MCF 10A (cell line): ENCODE results near the gene FOXRED2. TPM values are rescaled to one million over a fixed set of nuclear protein-coding genes. Genes with fewer than 3 reads are reported as not detected.

Experiments used
- BruUV-seq: library from RNA; stranded (reverse); fragments of 400-500 nt; replicated peaks from 2 replicates; lab custom pipeline; 2021; lab: Mats Ljungman, UMichigan
- CTCF ChIA-PET: fragments of 300-600 bp; sonication (Branson Sonifier 250); formaldehyde crosslinking; extraction: SDS; loops from one replicate; lab custom pipeline; 2021; ENCODE audit warnings: antibody characterized with exemption, inconsistent platforms; lab: Yijun Ruan, JAX
- POLR2A ChIA-PET: fragments of 300-600, 350-650 bp; sonication (Branson Sonifier 250); formaldehyde crosslinking; extraction: SDS; loops from one replicate; lab custom pipeline; 2020; ENCODE audit warnings: antibody characterized with exemption, inconsistent platforms; lab: Yijun Ruan, JAX
- DNase-seq: peaks from one replicate; pipeline ENCODE4 v3.0.0-alpha.2; 2018; ENCODE audit not compliant: unreplicated experiment
- H3K27ac Mint-ChIP-seq: one replicate; pipeline ENCODE4 v1.8.0; 2022; ENCODE audit warnings: mild to moderate bottlenecking, low read depth, mixed read lengths; ENCODE audit not compliant: unreplicated experiment
- H3K27me3 Mint-ChIP-seq: one replicate; pipeline ENCODE4 v1.8.0; 2022; ENCODE audit warnings: mixed read lengths; ENCODE audit not compliant: insufficient read depth, unreplicated experiment
- H3K36me3 Mint-ChIP-seq: one replicate; pipeline ENCODE4 v1.8.0; 2022; ENCODE audit warnings: mild to moderate bottlenecking, moderate library complexity, mixed read lengths; ENCODE audit not compliant: insufficient read depth, unreplicated experiment
- H3K4me1 Mint-ChIP-seq: one replicate; pipeline ENCODE4 v1.8.0; 2022; ENCODE audit warnings: mixed read lengths; ENCODE audit not compliant: insufficient read depth, unreplicated experiment
- H3K4me3 Mint-ChIP-seq: one replicate; pipeline ENCODE4 v1.8.0; 2022; ENCODE audit warnings: mild to moderate bottlenecking, moderate library complexity, mixed read lengths; ENCODE audit not compliant: unreplicated experiment
- H3K9me3 Mint-ChIP-seq: one replicate; pipeline ENCODE4 v1.8.0; 2022; ENCODE audit warnings: mixed read lengths; ENCODE audit not compliant: unreplicated experiment
- CTCF ChIP-seq: fragments of 200-600 bp; IDR thresholded peaks from one replicate; pipeline ENCODE4 v1.8.0; 2022; ENCODE audit warnings: antibody characterized with exemption, mild to moderate bottlenecking; ENCODE audit not compliant: unreplicated experiment
- intact Hi-C: fragments of 100-400 bp; cut with micrococcal nuclease; formaldehyde crosslinking; loops from 2 replicates; pipeline ENCODE4 v1.14.1; 2022
- total RNA-seq: library from RNA; stranded (reverse); gene quantifications from 2 replicates; pipeline ENCODE4 v1.2.3, GENCODE V29; 2022

The FOXRED2 gene
- total RNA-seq, 1 experiment from 2014 or later = 10.9 TPM

DNA sequence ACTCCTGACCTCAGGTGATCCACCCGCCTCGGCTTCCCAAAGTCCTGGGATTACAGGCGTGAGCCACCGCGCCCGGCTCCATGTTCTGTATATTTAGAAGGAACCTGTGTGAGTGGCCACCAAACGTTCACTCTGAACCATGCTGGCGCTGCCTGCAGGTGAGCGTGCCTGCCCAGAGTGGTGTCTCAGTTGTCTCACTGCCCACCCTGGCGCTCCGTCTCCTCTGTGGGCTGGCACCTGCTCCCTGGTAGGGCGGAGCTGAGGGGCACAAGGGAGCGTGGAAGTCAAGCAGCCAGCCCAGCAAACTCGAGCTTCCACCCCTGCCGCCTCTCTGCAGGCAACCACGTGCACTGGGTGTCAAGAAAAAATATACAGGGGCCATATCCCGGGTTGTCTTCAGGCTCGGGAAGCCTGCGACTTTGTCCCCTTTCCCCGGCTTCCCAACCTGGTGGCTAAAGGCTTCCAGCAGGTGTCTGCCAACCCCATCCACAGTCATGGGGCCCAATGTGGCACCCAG is 42.1 kb downstream of the FOXRED2 start:
- ChIA-PET POLR2A (interaction anchor here (0.6 to 10.7 kb wide), 16 partner anchors 9 to 848 kb away, joined by 3 to 100 read pairs (median 4); partner anchors contain the start of genes MB, MYH9 and TXN2), CTCF (no interaction called here)
- H3K27ac Mint-ChIP-seq = peak overlapping the region; percentile 90
- TSS peak; percentile 33 for BruUV-seq
- no peaks in the 10 kb centered on the region for H3K9me3 Mint-ChIP-seq
- no peak for TF ChIP-seq CTCF
- H3K4me1 Mint-ChIP-seq = peaks cover 41% of the 10 kb centered on the region
- peaks cover 28% of the 10 kb centered on the region for H3K36me3 Mint-ChIP-seq
- no peak for DNase-seq
- intact Hi-C loops = loop anchor here (1.0 kb wide), 1 partner anchor 78 kb away; no protein-coding TSS in a partner anchor
- H3K4me3 Mint-ChIP-seq = no peak overlapping the region
- H3K27me3 Mint-ChIP-seq = no peaks in the 10 kb centered on the region

DNA sequence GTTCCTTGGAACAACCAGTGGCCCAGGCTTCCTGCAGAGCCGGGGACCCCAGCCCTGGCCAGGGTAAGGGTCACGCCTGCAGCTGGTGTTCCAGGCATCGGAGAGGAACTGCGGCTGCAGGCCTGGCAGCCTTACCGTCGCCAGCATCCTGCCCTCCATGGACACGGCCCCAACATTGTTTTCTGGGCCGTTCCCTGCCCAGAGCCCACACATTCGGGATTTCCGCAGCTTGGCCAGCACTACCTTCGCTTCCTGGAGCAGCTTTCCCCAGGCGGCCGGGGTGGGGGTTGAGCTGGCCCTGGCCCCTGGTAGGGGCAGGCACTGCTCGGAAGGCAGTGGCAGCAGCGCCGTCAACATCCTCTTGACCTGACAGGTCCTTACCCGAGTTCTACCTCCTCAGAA is 43.1 kb downstream of the FOXRED2 start:
- intact Hi-C loops = no loop called here
- H3K4me1 Mint-ChIP-seq = peaks cover 41% of the 10 kb centered on the region
- no peaks in the 10 kb centered on the region for H3K9me3 Mint-ChIP-seq
- POLR2A ChIA-PET = interaction anchor here (0.6 to 10.7 kb wide), 11 partner anchors 8 to 229 kb away, joined by 3 to 100 read pairs (median 3); partner anchors contain the start of genes MYH9 and TXN2
- no peak overlapping the region for H3K4me3 Mint-ChIP-seq
- peaks cover 28% of the 10 kb centered on the region for H3K36me3 Mint-ChIP-seq
- no peaks in the 10 kb centered on the region for H3K27me3 Mint-ChIP-seq
- CTCF ChIA-PET = interaction anchor here (0.7 to 0.8 kb wide), 2 partner anchors 72 to 176 kb away, joined by 3 read pairs; no protein-coding TSS in a partner anchor
- no TSS peak for BruUV-seq
- DNase-seq = no peak
- TF ChIP-seq CTCF = no peak
- H3K27ac Mint-ChIP-seq = no peak overlapping the region

DNA sequence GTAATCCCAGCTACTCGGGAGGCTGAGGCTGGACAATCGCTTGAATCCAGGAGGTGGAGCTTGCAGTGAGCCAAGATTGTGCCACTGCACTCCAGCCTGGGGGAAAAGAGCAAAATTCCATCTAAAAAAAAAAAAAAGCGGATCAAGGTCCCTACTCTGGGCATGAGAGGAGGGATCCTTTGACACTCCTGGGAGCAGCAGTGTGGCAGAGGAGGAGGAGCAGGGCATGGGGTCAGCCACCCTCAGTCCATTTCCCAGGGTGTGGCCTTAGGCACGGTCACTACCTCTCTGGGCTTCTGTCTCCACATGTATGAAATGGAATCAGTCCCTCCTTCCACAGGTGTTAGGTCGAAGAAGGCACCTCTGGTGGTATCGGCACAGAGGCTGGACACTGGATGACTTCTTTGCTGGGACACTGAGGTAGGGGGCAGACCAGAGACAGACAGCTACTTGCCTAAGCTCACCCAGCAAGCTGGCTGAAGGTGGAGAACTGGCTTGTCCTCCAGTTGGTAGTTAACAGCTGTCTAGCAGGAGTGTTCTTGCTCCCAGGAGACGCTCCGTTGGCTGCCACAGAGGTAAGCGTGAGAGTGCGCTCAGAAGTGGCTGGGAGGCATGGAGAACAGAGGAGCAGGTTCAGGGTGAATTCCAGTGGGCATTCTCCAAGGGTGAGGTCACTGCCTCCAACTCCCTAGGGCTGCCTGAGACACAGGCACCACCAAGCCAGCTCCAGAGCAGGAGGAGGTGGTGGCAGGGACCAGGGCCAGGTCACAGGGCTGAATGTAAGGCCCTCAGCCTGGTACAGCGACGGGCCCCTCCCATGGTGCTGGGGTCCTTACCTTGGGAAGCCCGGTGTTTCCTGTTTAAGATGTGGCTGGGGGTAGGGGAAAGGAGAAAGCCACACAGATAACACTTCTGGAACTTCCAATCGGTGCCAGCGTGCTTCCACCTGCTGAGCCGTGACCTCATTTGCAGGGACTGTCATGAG is 44.9 kb downstream of the FOXRED2 start:
- peak; percentile 77 for DNase-seq
- TF ChIP-seq CTCF = no peak
- no peaks in the 10 kb centered on the region for H3K27me3 Mint-ChIP-seq

GRCh38 chr22:36460202-36460601 is 46.6 kb downstream of the FOXRED2 start:
- Mint-ChIP-seq H3K4me3 (no peak overlapping the region), H3K36me3 (peaks cover 16% of the 10 kb centered on the region), H3K4me1 (peaks cover 15% of the 10 kb centered on the region), H3K27ac (no peak overlapping the region), H3K27me3 (no peaks in the 10 kb centered on the region), H3K9me3 (no peaks in the 10 kb centered on the region)
- DNase-seq = no peak
- intact Hi-C loops = no loop called here
- ChIA-PET CTCF (no interaction called here), POLR2A (interaction anchor here (1.0 kb wide), 1 partner anchor 132 kb away, joined by 4 read pairs; no protein-coding TSS in a partner anchor)
- BruUV-seq = no TSS peak
- TF ChIP-seq CTCF = no peak

More for the DNA sequence above, 44.9 kb downstream of the FOXRED2 start:
- H3K9me3 Mint-ChIP-seq = no peaks in the 10 kb centered on the region
- no TSS peak for BruUV-seq
- intact Hi-C loops = no loop called here
- H3K4me3 Mint-ChIP-seq = no peak overlapping the region
- CTCF ChIA-PET = interaction anchor here (0.6 to 1.3 kb wide), 3 partner anchors 163 to 621 kb away, joined by 3 to 5 read pairs (median 4); no protein-coding TSS in a partner anchor
- peak overlapping the region; percentile 22 for H3K27ac Mint-ChIP-seq
- H3K4me1 Mint-ChIP-seq = peaks cover 29% of the 10 kb centered on the region
- H3K36me3 Mint-ChIP-seq = peaks cover 19% of the 10 kb centered on the region
- POLR2A ChIA-PET = interaction anchor here (1.0 to 10.7 kb wide), 5 partner anchors 75 to 137 kb away, joined by 3 to 100 read pairs (median 3); partner anchors contain the start of gene MYH9
